Measurements from ENCODE around the gene PTPRD. TPM values are rescaled to one million over a fixed set of nuclear protein-coding genes. Genes with fewer than 3 reads are reported as not detected.
A peak's percentile ranks its signal among the peaks of the same experiment; 100 is the strongest.

The PTPRD gene
- total and polyA plus RNA-seq, 4 donors, result 97.4 to 229 (median 161) TPM

DNA sequence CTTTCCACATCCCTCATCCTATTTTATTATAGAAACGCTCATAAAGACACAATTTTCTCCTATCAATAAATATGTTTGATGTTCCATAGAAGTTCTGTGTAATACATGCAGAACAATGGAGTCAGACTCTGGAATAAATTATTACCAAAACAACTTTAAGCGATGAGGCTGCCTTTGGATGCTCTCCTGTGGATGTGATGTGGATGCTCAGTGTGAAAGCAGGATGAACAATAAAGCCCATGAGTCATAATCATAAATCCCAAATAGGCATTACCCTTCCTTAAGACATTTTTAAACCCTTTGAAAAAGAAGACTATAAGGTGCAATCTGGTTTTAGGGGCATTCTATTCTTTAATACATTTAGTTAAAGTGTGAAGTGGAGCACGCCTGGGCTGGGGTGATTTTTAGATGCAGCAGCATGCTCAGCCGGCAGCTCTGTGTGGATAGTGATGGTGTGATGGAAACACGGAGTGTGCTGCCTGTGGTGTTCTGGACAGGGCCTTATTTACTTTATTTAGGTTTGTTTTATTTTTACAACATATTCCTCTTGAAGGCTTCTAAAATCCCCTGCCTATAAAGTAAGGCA, 991.4 kb downstream of the PTPRD start:
- peak in 1 of 6 donors; percentile 59 for DNase-seq (ENCODE audit: low read depth in 4 of 6, low spot score in 6 of 6)
- Histone ChIP-seq H3K4me3 (ENCODE audit: low read depth, low read length) (no peak overlapping the region), H3K4me1 (ENCODE audit: control insufficient read depth, insufficient read depth, low read length) (no peaks in the 10 kb centered on the region), H3K27me3 (ENCODE audit: control insufficient read depth, insufficient read depth, low read length) (no peaks in the 10 kb centered on the region), H3K9me3 (ENCODE audit: control insufficient read depth, insufficient read depth, low read length) (no peaks in the 10 kb centered on the region), H3K27ac (ENCODE audit: low read depth, low read length) (no peak overlapping the region), H3K36me3 (ENCODE audit: control insufficient read depth, insufficient read depth, low read length) (no peaks in the 10 kb centered on the region)
- no CpG with 5 or more reads among the region's 5 CpGs for WGBS (ENCODE audit: insufficient coverage)

DNA sequence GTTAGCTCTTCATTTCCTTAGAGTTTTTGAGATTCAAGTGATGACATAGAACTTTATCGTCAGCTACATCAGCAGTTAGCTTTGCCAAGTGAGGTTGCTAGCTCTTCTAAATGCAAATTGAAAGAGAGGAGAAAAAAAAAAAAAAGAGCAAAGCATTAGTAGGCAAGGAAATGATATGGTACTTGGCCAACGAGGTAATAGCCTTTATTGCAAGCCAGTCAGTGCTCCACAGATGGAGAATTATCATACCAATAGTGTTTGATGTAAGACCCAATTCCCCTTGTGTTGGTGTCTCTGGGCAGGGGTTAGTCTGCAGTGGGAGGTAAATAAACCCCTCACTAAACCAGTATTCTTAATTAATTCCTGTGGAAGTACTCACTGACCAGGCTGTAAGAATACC, 992.1 kb downstream of the PTPRD start:
- H3K4me3 ChIP-seq (ENCODE audit: low read depth, low read length), result no peak overlapping the region
- no peak overlapping the region for H3K27ac ChIP-seq (ENCODE audit: low read depth, low read length)
- H3K36me3 ChIP-seq (ENCODE audit: control insufficient read depth, insufficient read depth, low read length), result no peaks in the 10 kb centered on the region
- WGBS (ENCODE audit: insufficient coverage), result no CpG with 5 or more reads among the region's 2 CpGs
- H3K4me1 ChIP-seq (ENCODE audit: control insufficient read depth, insufficient read depth, low read length), result no peaks in the 10 kb centered on the region
- DNase-seq (ENCODE audit: low read depth in 4 of 6, low spot score in 6 of 6), result peak in 2 of 6 donors; percentile 30 to 61
- no peaks in the 10 kb centered on the region for H3K9me3 ChIP-seq (ENCODE audit: control insufficient read depth, insufficient read depth, low read length)
- H3K27me3 ChIP-seq (ENCODE audit: control insufficient read depth, insufficient read depth, low read length), result no peaks in the 10 kb centered on the region

DNA sequence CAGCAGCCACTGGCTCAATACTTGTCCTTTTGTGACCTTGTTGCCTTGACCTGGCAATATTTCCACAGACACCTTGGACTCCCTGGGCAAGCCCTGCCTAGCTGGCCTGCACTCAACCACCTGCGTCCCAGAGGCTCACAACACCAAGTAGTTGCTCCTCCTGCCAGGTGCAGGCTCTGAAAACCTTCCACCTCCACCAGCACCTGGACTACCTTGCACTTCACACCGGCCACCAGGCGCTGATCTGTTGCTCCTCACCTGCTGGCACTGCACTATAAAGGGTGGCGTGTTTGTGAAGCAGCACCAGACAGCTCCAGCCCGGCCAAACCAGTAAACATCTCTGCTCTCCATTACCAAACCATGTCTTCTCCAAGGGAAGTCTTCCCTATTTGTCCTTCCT, 997.7 kb downstream of the PTPRD start:
- WGBS (ENCODE audit: insufficient coverage), result 98% methylated on average over 4 of the region's 5 CpGs
- no peak overlapping the region for H3K27ac ChIP-seq (ENCODE audit: low read depth, low read length)
- no peak for DNase-seq (ENCODE audit: low read depth in 4 of 6, low spot score in 6 of 6)
- no peak overlapping the region for H3K4me3 ChIP-seq (ENCODE audit: low read depth, low read length)
- no peaks in the 10 kb centered on the region for H3K4me1 ChIP-seq (ENCODE audit: control insufficient read depth, insufficient read depth, low read length)
- no peaks in the 10 kb centered on the region for H3K36me3 ChIP-seq (ENCODE audit: control insufficient read depth, insufficient read depth, low read length)
- H3K27me3 ChIP-seq (ENCODE audit: control insufficient read depth, insufficient read depth, low read length), result no peaks in the 10 kb centered on the region
- H3K9me3 ChIP-seq (ENCODE audit: control insufficient read depth, insufficient read depth, low read length), result no peaks in the 10 kb centered on the region

DNA sequence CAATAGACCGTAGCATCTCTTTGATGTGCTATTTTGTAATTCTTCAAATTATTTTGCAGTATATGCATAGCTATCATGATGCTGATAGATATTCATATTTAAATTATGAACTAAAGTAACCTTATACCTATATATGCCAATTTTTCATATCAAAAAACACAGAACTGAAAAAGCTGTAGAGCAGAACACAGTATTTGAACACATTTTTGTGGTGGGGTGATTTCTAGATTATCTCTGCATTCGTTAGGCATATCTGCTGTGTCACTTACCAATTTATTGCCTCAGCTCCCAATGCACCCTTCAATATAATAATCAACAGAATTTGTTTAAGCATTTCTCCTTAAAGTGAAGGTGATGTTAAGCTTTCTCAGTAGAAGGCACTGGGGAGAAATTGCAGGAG, 998.2 kb downstream of the PTPRD start:
- Histone ChIP-seq H3K4me1 (ENCODE audit: control insufficient read depth, insufficient read depth, low read length) (no peaks in the 10 kb centered on the region), H3K27me3 (ENCODE audit: control insufficient read depth, insufficient read depth, low read length) (no peaks in the 10 kb centered on the region), H3K36me3 (ENCODE audit: control insufficient read depth, insufficient read depth, low read length) (no peaks in the 10 kb centered on the region), H3K9me3 (ENCODE audit: control insufficient read depth, insufficient read depth, low read length) (no peaks in the 10 kb centered on the region), H3K27ac (ENCODE audit: low read depth, low read length) (no peak overlapping the region), H3K4me3 (ENCODE audit: low read depth, low read length) (no peak overlapping the region)
- DNase-seq (ENCODE audit: low read depth in 4 of 6, low spot score in 6 of 6), result no peak
- no CpG with 5 or more reads among the region's 2 CpGs for WGBS (ENCODE audit: insufficient coverage)

DNA sequence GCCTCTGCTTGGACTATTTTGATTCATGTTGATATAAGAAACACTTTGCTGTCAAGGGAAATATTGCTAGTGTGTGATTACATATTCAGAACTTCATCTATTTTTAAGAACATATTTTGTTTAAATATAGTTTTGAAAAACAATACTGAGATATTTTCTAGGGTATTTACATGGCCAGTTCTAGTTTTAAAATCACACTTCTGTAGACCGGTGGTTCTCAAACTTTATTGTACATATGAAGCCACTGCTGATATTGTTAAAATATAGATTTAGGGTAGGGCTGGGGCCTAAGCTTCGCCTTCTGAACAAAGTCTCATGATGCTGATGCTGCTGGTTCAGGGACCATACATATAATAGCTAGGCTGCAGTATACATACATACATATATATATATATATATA, 1000.0 kb downstream of the PTPRD start:
- no CpG with 5 or more reads among the region's 2 CpGs for WGBS (ENCODE audit: insufficient coverage)
- no peak overlapping the region for H3K4me3 ChIP-seq (ENCODE audit: low read depth, low read length)
- DNase-seq (ENCODE audit: low read depth in 4 of 6, low spot score in 6 of 6), result no peak

DNA sequence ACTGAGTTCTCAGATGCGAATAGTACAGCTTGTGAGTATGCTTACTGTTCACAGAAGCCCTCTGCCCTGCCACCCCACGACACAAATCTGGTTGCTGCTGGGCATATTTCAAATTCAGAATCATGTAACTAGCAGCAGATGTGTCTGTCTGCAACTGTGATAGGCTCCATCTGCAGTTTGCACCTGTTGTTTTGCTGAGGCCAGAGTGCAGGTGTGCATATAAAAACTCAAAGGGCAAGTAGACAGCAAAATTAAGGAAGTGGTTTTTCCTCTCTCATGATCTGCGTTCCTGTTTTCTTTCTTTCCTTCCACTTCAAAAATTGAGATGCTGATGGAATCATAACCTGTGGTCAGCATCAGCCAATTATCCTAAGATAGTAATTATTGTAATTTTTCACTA, 1000.5 kb downstream of the PTPRD start:
- Histone ChIP-seq H3K27ac (ENCODE audit: low read depth, low read length) (no peak overlapping the region), H3K9me3 (ENCODE audit: control insufficient read depth, insufficient read depth, low read length) (no peaks in the 10 kb centered on the region), H3K27me3 (ENCODE audit: control insufficient read depth, insufficient read depth, low read length) (no peaks in the 10 kb centered on the region), H3K4me1 (ENCODE audit: control insufficient read depth, insufficient read depth, low read length) (no peaks in the 10 kb centered on the region), H3K36me3 (ENCODE audit: control insufficient read depth, insufficient read depth, low read length) (no peaks in the 10 kb centered on the region), H3K4me3 (ENCODE audit: low read depth, low read length) (no peak overlapping the region)
- peak in 2 of 6 donors; percentile 23 to 50 for DNase-seq (ENCODE audit: low read depth in 4 of 6, low spot score in 6 of 6)
- WGBS (ENCODE audit: insufficient coverage), result 57% methylated on average over 2 of the region's 3 CpGs

More for the DNA sequence above, 1000.0 kb downstream of the PTPRD start:
- Histone ChIP-seq H3K27me3 (ENCODE audit: control insufficient read depth, insufficient read depth, low read length) (no peaks in the 10 kb centered on the region), H3K27ac (ENCODE audit: low read depth, low read length) (no peak overlapping the region), H3K4me1 (ENCODE audit: control insufficient read depth, insufficient read depth, low read length) (no peaks in the 10 kb centered on the region), H3K9me3 (ENCODE audit: control insufficient read depth, insufficient read depth, low read length) (no peaks in the 10 kb centered on the region), H3K36me3 (ENCODE audit: control insufficient read depth, insufficient read depth, low read length) (no peaks in the 10 kb centered on the region)

DNA sequence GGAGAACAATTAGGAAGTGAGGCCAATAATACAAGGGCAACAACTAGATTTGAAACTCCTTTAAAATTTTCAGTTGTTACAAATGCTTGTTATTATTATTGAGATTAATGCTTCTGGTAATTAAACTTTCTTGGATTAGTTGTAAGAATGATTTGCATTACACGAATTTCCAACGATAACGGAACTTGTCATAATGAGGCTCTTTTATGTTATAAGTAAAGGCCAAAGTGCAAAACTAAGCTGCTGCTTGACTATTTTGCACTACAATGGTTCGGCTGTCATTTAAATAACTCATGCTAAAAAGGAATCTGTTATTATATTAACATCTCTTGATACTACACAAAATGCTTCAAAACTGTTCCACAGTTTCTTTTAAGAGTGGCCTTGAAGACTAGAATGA, 1007.1 kb downstream of the PTPRD start:
- WGBS (ENCODE audit: insufficient coverage), result no CpG with 5 or more reads among the region's 4 CpGs

DNA sequence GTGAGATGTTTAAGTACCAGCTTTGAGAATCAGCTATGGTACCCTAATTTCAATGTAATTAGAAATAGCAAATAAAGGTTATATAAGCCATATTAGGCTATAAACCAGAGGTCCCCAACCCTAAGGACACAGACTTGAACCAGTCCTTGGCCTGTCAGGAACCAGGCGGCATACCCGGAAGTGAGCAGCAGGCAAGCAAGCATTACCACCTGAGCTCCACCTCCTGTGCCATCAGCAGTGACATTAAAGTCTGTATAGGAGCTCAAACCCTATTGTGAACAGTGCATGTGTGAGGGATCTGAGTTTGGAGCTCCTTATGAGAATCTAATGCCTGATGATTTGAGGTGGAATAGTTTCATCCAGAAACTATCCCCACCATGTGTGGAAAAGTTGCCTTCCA, 1009.5 kb downstream of the PTPRD start:
- H3K27ac ChIP-seq (ENCODE audit: low read depth, low read length), result no peak overlapping the region
- DNase-seq (ENCODE audit: low read depth in 4 of 6, low spot score in 6 of 6), result no peak
- no peaks in the 10 kb centered on the region for H3K36me3 ChIP-seq (ENCODE audit: control insufficient read depth, insufficient read depth, low read length)
- no peak overlapping the region for H3K4me3 ChIP-seq (ENCODE audit: low read depth, low read length)
- no peaks in the 10 kb centered on the region for H3K9me3 ChIP-seq (ENCODE audit: control insufficient read depth, insufficient read depth, low read length)
- no peaks in the 10 kb centered on the region for H3K27me3 ChIP-seq (ENCODE audit: control insufficient read depth, insufficient read depth, low read length)
- WGBS (ENCODE audit: insufficient coverage), result no CpG with 5 or more reads among the region's 2 CpGs
- no peaks in the 10 kb centered on the region for H3K4me1 ChIP-seq (ENCODE audit: control insufficient read depth, insufficient read depth, low read length)

More for the DNA sequence above, 1007.1 kb downstream of the PTPRD start:
- no peaks in the 10 kb centered on the region for H3K27me3 ChIP-seq (ENCODE audit: control insufficient read depth, insufficient read depth, low read length)
- H3K4me1 ChIP-seq (ENCODE audit: control insufficient read depth, insufficient read depth, low read length), result no peaks in the 10 kb centered on the region
- H3K27ac ChIP-seq (ENCODE audit: low read depth, low read length), result no peak overlapping the region
- DNase-seq (ENCODE audit: low read depth in 4 of 6, low spot score in 6 of 6), result no peak
- no peaks in the 10 kb centered on the region for H3K36me3 ChIP-seq (ENCODE audit: control insufficient read depth, insufficient read depth, low read length)
- no peak overlapping the region for H3K4me3 ChIP-seq (ENCODE audit: low read depth, low read length)
- H3K9me3 ChIP-seq (ENCODE audit: control insufficient read depth, insufficient read depth, low read length), result no peaks in the 10 kb centered on the region

DNA sequence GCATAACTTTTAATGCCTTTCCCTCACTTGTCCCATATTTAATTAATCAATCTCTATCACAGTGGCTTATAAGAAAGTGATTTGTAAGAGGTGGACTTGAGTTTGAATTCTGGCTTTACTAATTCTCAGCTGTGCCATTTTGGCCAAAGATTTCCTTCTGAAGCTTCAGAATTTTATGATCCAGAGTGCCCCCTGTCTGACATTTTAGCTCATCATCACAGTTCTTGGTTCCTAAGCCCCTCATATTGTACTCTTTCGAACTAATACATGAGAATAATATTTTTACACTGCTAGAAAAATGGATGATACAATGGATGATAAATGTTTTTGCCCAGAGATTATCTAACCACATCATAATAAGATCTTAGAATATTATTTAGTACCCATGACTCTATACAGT, 1014.1 kb downstream of the PTPRD start:
- WGBS (ENCODE audit: insufficient coverage), result no CpG with 5 or more reads among the region's 1 CpG
- DNase-seq (ENCODE audit: low read depth in 4 of 6, low spot score in 6 of 6), result no peak

DNA sequence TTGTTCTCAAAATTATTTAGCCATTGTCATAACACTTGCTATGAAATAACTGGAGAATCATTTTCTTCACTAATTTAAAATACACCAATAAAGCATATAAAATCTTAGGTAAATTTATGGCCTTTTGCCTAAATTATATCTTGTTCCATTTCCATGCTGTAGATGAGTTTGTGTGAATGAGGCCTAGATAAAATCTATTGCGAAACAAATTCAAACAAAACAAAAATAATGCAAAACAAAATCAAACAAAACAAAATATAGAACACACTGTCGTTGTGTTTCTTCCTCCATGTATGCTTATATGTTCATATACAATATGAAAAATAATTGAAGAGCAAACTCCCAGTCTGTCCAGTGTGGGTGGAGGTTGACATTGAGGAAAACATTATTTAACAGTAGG, 1020.7 kb downstream of the PTPRD start:
- no peaks in the 10 kb centered on the region for H3K4me1 ChIP-seq (ENCODE audit: control insufficient read depth, insufficient read depth, low read length)
- no peak for DNase-seq (ENCODE audit: low read depth in 4 of 6, low spot score in 6 of 6)
- H3K27ac ChIP-seq (ENCODE audit: low read depth, low read length), result no peak overlapping the region
- no peaks in the 10 kb centered on the region for H3K27me3 ChIP-seq (ENCODE audit: control insufficient read depth, insufficient read depth, low read length)
- WGBS (ENCODE audit: insufficient coverage), result no CpG with 5 or more reads among the region's 2 CpGs
- no peaks in the 10 kb centered on the region for H3K36me3 ChIP-seq (ENCODE audit: control insufficient read depth, insufficient read depth, low read length)
- no peaks in the 10 kb centered on the region for H3K9me3 ChIP-seq (ENCODE audit: control insufficient read depth, insufficient read depth, low read length)
- no peak overlapping the region for H3K4me3 ChIP-seq (ENCODE audit: low read depth, low read length)

More for the DNA sequence above, 1014.1 kb downstream of the PTPRD start:
- Histone ChIP-seq H3K9me3 (ENCODE audit: control insufficient read depth, insufficient read depth, low read length) (no peaks in the 10 kb centered on the region), H3K4me3 (ENCODE audit: low read depth, low read length) (no peak overlapping the region), H3K27me3 (ENCODE audit: control insufficient read depth, insufficient read depth, low read length) (no peaks in the 10 kb centered on the region), H3K36me3 (ENCODE audit: control insufficient read depth, insufficient read depth, low read length) (no peaks in the 10 kb centered on the region), H3K27ac (ENCODE audit: low read depth, low read length) (no peak overlapping the region), H3K4me1 (ENCODE audit: control insufficient read depth, insufficient read depth, low read length) (no peaks in the 10 kb centered on the region)

Data from spinal cord (tissue), 10 donors.